ENCODE measurements around the gene TGFBR1.

The TGFBR1 gene

DNA sequence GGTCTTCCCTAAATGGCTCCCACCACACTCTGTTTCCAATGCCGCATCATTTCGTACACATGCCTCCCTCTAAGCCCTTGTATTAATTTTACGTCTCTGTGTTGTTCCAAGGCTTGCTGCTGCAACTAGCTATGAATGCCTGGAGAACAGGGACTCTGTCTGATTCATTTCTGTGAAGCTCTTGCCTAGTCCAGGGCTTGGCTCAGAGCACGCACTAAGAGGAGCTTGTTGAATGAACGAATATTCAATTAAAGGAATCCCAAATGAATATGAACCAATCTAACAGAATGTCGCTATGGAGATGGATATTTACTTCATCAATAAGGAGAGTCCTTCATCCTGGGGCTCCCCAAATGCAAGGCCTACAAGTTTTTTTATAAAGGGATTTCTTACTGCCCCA lies 55.3 kb downstream of the TGFBR1 start:
- H3K4me3 ChIP-seq (replicated peaks; ENCODE audit: low read depth, low read length), result no peak overlapping the region
- DNase-seq (ENCODE audit: low read depth), result no peak
- TF ChIP-seq, protein P1, sequence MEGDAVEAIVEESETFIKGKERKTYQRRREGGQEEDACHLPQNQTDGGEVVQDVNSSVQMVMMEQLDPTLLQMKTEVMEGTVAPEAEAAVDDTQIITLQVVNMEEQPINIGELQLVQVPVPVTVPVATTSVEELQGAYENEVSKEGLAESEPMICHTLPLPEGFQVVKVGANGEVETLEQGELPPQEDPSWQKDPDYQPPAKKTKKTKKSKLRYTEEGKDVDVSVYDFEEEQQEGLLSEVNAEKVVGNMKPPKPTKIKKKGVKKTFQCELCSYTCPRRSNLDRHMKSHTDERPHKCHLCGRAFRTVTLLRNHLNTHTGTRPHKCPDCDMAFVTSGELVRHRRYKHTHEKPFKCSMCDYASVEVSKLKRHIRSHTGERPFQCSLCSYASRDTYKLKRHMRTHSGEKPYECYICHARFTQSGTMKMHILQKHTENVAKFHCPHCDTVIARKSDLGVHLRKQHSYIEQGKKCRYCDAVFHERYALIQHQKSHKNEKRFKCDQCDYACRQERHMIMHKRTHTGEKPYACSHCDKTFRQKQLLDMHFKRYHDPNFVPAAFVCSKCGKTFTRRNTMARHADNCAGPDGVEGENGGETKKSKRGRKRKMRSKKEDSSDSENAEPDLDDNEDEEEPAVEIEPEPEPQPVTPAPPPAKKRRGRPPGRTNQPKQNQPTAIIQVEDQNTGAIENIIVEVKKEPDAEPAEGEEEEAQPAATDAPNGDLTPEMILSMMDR (IDR thresholded peaks at IDR 0.05; ENCODE audit: low read length, missing control alignments), result no peak

DNA sequence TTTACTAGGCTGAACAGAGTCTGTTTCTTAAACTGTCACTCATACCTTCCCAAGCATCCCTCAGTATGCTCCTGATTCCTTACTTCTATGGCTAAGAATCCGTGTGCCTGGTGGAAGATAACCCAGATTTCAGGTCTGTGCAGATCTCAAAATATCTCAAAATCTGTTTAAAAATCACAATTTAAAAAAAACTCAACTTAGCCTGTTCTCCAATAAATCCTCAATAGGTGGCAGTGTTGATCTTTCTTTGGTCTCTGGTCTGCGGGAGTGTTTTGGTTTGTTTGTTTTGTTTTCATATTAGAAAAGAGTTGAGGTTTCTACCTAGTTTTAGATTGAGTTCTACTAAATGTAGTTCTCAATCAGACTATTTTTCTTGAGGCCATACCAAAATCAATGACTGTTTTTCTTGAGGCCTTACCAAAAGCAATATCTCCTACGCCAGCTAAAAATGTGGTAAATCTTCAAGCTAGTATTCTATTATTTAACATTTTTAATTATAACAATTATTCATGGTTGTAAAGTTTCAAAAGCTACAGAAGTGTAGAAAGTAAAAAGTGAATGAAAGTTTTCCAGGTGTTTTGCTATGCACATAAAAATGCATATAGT lies 57.9 kb downstream of the TGFBR1 start:
- peak; percentile 67 for DNase-seq (ENCODE audit: low read depth)
- TF ChIP-seq, protein P1 (IDR thresholded peaks at IDR 0.05; ENCODE audit: low read length, missing control alignments), result peak; percentile 65
- no peak overlapping the region for H3K4me3 ChIP-seq (replicated peaks; ENCODE audit: low read depth, low read length)

DNA sequence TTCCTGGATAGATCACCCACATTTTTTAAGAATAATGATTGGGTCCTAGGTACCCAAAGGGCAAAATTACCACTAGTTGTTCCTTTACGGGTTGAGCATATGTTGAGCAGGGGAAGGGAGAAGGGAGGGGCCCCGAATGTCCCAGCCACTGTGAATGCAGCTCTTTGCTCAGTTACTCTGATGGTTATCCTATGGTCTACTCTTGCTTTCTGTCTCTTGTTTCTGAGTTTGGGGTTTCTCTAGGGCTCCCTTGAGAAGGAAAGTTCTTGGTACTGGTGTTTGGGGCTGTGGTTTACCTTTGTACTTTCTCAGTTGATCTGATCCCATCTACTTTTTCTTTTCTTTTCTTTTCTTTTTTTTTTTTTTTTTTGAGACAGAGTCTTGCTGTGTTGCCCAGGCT lies 61.2 kb downstream of the TGFBR1 start:
- TF ChIP-seq, protein P1 (IDR thresholded peaks at IDR 0.05; ENCODE audit: low read length, missing control alignments), result no peak
- H3K4me3 ChIP-seq (replicated peaks; ENCODE audit: low read depth, low read length), result no peak overlapping the region
- DNase-seq (ENCODE audit: low read depth), result no peak

DNA sequence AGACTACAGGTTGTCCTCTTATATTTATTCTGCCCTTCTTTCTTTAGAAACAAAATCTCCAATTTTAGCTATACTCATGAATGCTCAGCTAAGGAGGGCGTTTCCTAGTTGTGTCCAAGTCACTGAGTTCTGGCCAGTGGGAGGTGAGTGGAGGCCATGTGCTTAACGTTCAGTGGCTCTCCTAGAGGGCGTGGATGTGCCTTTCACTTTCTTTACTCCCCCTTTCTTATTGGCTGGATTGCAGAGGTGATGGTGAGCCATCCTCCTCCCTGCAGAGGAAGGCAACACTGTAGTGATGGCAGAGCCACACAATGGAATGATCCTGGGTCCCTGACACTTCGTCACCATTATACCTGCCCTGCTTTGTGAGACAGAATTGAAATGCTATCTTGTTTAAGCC lies 62.2 kb downstream of the TGFBR1 start:
- no peak overlapping the region for H3K4me3 ChIP-seq (replicated peaks; ENCODE audit: low read depth, low read length)
- no peak for DNase-seq (ENCODE audit: low read depth)
- TF ChIP-seq, protein P1 (IDR thresholded peaks at IDR 0.05; ENCODE audit: low read length, missing control alignments), result no peak

DNA sequence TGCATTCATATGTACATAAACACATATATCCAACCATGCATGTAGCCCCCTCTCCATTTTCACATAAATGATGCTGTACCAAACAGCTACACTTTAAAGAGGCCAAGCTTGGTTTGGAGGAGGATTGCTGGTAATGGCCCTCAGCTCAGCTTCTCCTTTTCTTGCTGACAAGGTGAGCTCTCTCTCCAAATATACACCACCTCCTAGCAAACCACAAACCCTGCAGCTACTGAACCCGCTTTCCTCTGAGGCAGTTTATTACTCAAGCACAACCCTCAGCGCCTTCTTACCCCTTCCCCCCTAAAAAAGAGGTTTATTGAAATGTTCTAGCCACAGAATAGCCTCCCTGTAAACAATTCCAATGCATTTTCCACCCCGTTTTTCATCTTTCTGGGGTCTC lies 62.8 kb downstream of the TGFBR1 start:
- H3K4me3 ChIP-seq (replicated peaks; ENCODE audit: low read depth, low read length), result no peak overlapping the region
- TF ChIP-seq, protein P1 (IDR thresholded peaks at IDR 0.05; ENCODE audit: low read length, missing control alignments), result no peak
- DNase-seq (ENCODE audit: low read depth), result no peak

DNA sequence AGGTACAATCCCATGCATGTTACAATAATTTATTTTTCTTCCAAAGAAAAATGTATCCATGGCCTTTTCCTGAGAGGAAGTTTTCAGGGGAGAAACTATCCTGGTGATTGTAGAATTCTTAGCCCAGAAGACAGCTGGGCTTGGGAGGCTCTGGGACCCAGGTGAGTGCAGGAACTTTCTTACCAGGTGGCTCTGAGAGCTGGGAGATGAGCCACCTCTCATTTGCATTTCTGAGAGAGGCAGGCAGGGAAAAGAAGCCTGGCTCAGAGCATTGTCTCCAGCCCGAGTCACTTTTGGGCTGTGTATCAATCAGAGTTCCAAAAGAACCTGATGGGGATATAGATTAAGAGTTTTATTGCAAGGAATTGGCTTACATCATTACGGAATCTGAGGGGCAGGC lies 64.2 kb downstream of the TGFBR1 start:
- no peak for DNase-seq (ENCODE audit: low read depth)
- no peak overlapping the region for H3K4me3 ChIP-seq (replicated peaks; ENCODE audit: low read depth, low read length)
- TF ChIP-seq, protein P1 (IDR thresholded peaks at IDR 0.05; ENCODE audit: low read length, missing control alignments), result no peak
